AG10803 (cell line): ENCODE results near the gene ZMYND12.

Source experiments
- DNase-seq: peaks from one replicate; pipeline ENCODE4 v3.0.0; 2010; ENCODE audit warnings: low read depth
- H3K4me3 ChIP-seq: 2 replicates; pipeline ENCODE4 v1.5.1; 2011; ENCODE audit warnings: mild to moderate bottlenecking, low read length, control low read depth
- TF ChIP-seq, protein P1 (sequence below): conservative IDR thresholded peaks from 2 replicates; pipeline ENCODE4 v1.5.1; 2011; ENCODE audit warnings: mild to moderate bottlenecking, low read length, control low read depth, inconsistent platforms

Gene ZMYND12

DNA sequence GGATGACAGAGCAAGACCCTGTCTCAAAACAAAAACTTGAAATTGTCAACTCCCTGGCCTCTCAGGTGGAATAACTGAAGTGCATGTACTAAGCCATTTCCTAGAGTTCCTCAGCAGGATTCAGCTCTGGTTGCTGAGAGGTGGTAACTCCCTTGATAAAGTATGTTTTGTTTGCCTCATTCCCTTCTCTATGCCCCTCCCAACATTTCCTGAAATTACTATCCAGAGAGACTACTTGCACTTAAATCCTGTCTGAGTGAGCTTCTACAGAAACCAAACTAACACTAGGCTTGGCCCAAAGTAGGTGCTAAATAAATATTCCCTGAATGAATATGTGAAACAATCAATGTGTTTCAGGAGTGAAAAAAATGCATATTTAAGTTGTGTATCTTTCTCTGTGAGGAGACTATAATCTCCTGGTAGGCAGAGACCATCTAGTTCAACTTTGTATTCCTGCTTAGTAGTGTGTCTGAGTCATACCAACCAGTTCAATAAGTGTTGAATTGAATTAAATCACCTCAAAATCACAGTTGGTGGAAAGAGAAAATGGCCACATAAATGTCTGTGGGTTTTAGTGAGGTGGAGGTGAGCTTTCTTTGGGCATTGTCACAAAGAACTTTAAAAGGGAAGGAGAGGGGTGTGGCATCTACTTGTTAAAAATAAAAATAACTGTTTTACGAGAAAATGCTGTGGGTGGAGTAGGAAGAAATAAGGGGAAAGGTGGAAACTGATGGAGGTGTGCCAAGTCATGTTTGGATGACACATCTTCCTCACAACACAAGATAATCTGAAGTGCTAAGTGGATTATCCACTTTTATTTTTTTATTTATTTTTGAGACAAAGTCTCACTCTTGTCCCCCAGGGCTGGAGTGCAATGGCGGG lies 62.6 kb downstream of the ZMYND12 start:
- no peak for DNase-seq
- TF ChIP-seq, protein P1, sequence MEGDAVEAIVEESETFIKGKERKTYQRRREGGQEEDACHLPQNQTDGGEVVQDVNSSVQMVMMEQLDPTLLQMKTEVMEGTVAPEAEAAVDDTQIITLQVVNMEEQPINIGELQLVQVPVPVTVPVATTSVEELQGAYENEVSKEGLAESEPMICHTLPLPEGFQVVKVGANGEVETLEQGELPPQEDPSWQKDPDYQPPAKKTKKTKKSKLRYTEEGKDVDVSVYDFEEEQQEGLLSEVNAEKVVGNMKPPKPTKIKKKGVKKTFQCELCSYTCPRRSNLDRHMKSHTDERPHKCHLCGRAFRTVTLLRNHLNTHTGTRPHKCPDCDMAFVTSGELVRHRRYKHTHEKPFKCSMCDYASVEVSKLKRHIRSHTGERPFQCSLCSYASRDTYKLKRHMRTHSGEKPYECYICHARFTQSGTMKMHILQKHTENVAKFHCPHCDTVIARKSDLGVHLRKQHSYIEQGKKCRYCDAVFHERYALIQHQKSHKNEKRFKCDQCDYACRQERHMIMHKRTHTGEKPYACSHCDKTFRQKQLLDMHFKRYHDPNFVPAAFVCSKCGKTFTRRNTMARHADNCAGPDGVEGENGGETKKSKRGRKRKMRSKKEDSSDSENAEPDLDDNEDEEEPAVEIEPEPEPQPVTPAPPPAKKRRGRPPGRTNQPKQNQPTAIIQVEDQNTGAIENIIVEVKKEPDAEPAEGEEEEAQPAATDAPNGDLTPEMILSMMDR = no peak

DNA sequence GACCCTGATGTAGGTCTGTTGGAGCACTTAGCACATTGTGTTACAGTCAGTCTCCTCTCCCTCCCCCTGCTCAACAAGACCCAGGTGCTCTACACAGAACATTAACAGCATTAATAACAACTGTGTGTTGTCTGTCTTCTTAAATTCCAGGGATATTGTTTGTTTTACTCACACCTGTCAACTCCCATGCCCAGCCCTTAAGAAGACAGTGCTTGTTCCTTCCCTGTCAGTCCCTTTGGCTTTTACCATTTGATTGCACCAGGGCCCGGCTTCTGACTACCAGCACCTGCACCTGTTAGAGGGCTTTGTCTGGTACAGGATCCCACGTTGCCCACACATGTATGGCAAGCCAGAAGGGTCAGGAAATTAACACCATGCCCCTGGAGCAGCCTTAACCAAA lies 63.6 kb downstream of the ZMYND12 start:
- H3K4me3 ChIP-seq = no peak overlapping the region
- TF ChIP-seq, protein P1 = no peak
- no peak for DNase-seq

More for the DNA sequence above, 62.6 kb downstream of the ZMYND12 start:
- H3K4me3 ChIP-seq = no peak overlapping the region

DNA sequence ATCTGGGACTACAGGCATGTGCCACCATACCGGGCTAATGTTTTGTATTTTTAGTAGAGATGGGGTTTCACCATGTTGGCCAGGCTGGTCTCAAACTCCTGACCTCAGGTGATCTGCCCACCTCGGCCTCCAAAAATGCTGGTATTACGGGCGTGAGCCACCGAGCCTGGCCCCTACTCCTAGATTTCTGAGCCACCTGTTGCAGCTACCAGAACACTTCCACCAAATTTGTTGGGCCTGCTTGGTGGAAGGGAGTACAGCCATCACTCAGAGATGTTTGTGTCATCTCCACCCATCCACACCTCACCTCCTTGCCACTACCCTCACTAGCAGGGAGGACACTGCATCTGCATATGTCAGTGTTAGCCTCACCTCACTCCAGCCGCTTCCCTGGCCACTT lies 69.8 kb downstream of the ZMYND12 start:
- H3K4me3 ChIP-seq = no peak overlapping the region
- TF ChIP-seq, protein P1 = no peak
- DNase-seq = no peak

DNA sequence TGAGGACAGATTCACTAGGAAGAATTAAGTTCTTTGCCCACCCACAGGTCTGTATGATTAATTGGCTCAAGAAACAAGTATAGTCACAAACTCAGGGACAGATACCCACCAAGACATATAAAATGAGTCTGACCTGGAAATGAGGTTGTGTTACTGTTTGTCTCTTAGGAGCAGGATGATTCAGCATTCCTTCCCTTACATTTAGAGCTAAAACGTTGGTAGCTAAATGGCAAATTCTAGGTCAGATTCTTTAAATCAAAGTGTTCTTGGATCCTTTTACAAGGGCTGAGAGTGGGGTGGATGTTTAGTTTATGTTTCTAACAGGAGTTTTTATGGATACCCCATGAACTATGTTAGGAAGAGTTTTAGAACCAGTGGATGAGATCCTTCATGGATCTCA lies 70.5 kb downstream of the ZMYND12 start:
- H3K4me3 ChIP-seq = no peak overlapping the region
- peak; percentile 11 for DNase-seq
- TF ChIP-seq, protein P1 = no peak

DNA sequence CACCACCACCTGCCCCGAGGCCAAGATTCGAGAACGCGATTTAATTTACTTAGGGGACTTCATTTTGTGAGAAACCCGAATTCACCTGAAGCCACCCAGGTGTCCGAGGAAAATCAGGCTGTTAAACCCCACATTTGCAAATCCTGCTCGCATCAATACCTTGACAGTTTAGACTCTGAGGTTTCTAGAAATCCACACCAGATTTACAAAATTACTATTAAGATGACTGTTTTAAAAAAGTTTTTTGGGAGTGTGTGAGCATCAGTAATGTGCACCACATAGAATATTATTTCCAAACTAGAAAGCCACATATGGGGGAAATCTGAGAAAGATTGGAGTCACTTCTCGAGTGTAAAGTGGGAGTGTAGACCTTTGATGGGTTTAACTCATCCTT lies 74.5 kb downstream of the ZMYND12 start:
- no peak overlapping the region for H3K4me3 ChIP-seq
- TF ChIP-seq, protein P1 = no peak
- DNase-seq = no peak

DNA sequence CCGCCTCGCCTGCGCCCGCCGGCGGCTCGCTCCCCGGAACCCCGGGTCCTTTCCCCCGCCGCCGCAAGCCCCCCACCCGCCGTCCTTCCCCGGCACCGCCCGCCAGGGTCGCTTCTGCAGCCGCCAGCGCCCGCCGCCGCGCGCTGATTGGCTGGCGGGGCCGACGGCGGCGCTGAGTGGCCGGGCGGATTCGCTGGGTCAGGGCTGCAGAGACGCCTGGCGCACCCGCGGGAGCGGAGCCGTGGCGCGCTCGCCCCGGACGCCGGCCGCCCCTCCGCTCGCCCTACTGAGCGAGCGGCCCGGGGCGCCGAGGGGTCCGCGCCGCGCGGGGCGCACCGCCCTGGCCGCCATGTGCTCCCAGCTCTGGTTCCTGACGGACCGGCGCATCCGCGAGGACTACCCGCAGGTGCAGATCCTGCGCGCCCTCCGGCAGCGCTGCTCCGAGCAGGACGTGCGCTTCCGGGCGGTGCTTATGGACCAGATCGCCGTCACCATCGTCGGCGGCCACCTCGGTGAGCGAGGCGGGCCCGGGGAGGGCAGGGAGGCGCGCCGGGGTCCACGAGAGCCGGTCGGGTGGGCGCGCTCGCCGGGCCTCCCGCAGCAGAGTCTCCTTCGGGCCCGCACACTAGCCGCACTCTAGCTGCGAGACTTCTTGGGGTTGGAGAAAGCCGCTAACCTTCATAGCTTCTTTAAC lies 75.1 kb downstream of the ZMYND12 start, which contains the start of gene RIMKLA:
RIMKLA (plus strand) TSS at position 207 of the 694 bp plus-strand sequence; CDS start at position 350, 143 bp downstream.
- TF ChIP-seq, protein P1 = no peak
- DNase-seq = peak; percentile 12
- H3K4me3 ChIP-seq = peak within 1 kb of the TSS; percentile 45
